Chondrocyte (in vitro differentiated cells): ENCODE measurements around the gene PRMT3. TPM values are rescaled to one million over a fixed set of nuclear protein-coding genes. Genes with fewer than 3 reads are reported as not detected.
"Not testable (repeated sequence)": the region's sequence is repeated elsewhere in the genome, so short reads cannot be mapped to it uniquely, and the experiment has no call there.

Source experiments
- DNase-seq: peaks from one replicate; pipeline ENCODE4 v3.0.0; 2021; ENCODE audit warnings: mixed read lengths, low spot score
- H3K27ac Mint-ChIP-seq: one replicate; pipeline ENCODE4 v1.8.0; 2021; ENCODE audit warnings: mild to moderate bottlenecking, moderate library complexity, mixed read lengths; ENCODE audit not compliant: unreplicated experiment
- H3K27me3 Mint-ChIP-seq: 2 replicates; pipeline ENCODE4 v1.8.0; 2021; ENCODE audit warnings: low read depth, mixed read lengths
- H3K36me3 Mint-ChIP-seq: 2 replicates; pipeline ENCODE4 v1.8.0; 2021; ENCODE audit warnings: low read depth, mixed read lengths
- H3K4me1 Mint-ChIP-seq: 2 replicates; pipeline ENCODE4 v1.8.0; 2021; ENCODE audit warnings: low read depth, mild to moderate bottlenecking, mixed read lengths
- H3K4me3 Mint-ChIP-seq: one replicate; pipeline ENCODE4 v1.8.0; 2021; ENCODE audit warnings: mild to moderate bottlenecking, moderate library complexity, mixed read lengths; ENCODE audit not compliant: unreplicated experiment
- H3K9me3 Mint-ChIP-seq: 2 replicates; pipeline ENCODE4 v1.8.0; 2021; ENCODE audit warnings: low read depth, mixed read lengths
- CTCF ChIP-seq: fragments of 200-600 bp; sonication (generic); IDR thresholded peaks from 2 replicates; pipeline ENCODE4 v1.5.0; 2021; ENCODE audit warnings: antibody characterized with exemption, mild to moderate bottlenecking, moderate library complexity
- total RNA-seq: library from RNA; stranded (reverse); gene quantifications from 3 replicates; pipeline ENCODE4 v1.2.1, GENCODE V29; 2021

PRMT3 gene
- total RNA-seq, 1 donor from 2014 or later, result 10.6 TPM

- H3K36me3 Mint-ChIP-seq, result peaks cover 4% of the 10 kb centered on the region
- no peak for DNase-seq
- no peak overlapping the region for H3K4me3 Mint-ChIP-seq
- no peak overlapping the region for H3K27ac Mint-ChIP-seq
- no peaks in the 10 kb centered on the region for H3K27me3 Mint-ChIP-seq
- no peak for TF ChIP-seq CTCF
- peaks cover 6% of the 10 kb centered on the region for H3K4me1 Mint-ChIP-seq
- H3K9me3 Mint-ChIP-seq, result peaks cover 8% of the 10 kb centered on the region
These were observed 87.5 kb downstream of the PRMT3 start for GRCh38 chr11:20474882-20475517.

GRCh38 chr11:20477418-20478090 lies 90.0 kb downstream of the PRMT3 start:
- Mint-ChIP-seq H3K36me3 (peaks cover 5% of the 10 kb centered on the region), H3K27me3 (no peaks in the 10 kb centered on the region), H3K9me3 (no peaks in the 10 kb centered on the region), H3K27ac (no peak overlapping the region), H3K4me1 (peaks cover 6% of the 10 kb centered on the region), H3K4me3 (no peak overlapping the region)
- no peak for DNase-seq
- no peak for TF ChIP-seq CTCF

GRCh38 chr11:20479513-20479912 lies 92.0 kb downstream of the PRMT3 start:
- peaks cover 7% of the 10 kb centered on the region for H3K36me3 Mint-ChIP-seq
- no peaks in the 10 kb centered on the region for H3K9me3 Mint-ChIP-seq
- H3K27ac Mint-ChIP-seq, result no peak overlapping the region
- peaks cover 4% of the 10 kb centered on the region for H3K4me1 Mint-ChIP-seq
- H3K4me3 Mint-ChIP-seq, result no peak overlapping the region
- no peaks in the 10 kb centered on the region for H3K27me3 Mint-ChIP-seq
- TF ChIP-seq CTCF, result no peak
- no peak for DNase-seq

GRCh38 chr11:20483931-20484330 lies 96.4 kb downstream of the PRMT3 start:
- Mint-ChIP-seq H3K4me3 (no peak overlapping the region), H3K27me3 (no peaks in the 10 kb centered on the region), H3K4me1 (no peaks in the 10 kb centered on the region), H3K36me3 (peaks cover 10% of the 10 kb centered on the region), H3K27ac (no peak overlapping the region), H3K9me3 (peaks cover 3% of the 10 kb centered on the region)
- no peak for TF ChIP-seq CTCF
- no peak for DNase-seq

- not testable (repeated sequence) for H3K9me3 Mint-ChIP-seq, H3K27ac Mint-ChIP-seq
These were observed 96.9 kb downstream of the PRMT3 start for GRCh38 chr11:20484416-20484815.

GRCh38 chr11:20488352-20488751 lies 100.8 kb downstream of the PRMT3 start:
- no peak for DNase-seq
- Mint-ChIP-seq H3K9me3 (peaks cover 3% of the 10 kb centered on the region), H3K4me1 (no peaks in the 10 kb centered on the region), H3K4me3 (no peak overlapping the region), H3K27ac (no peak overlapping the region), H3K27me3 (no peaks in the 10 kb centered on the region), H3K36me3 (peaks cover 5% of the 10 kb centered on the region)
- no peak for TF ChIP-seq CTCF

More at GRCh38 chr11:20484416-20484815, 96.9 kb downstream of the PRMT3 start:
- H3K4me1 Mint-ChIP-seq, DNase-seq, H3K36me3 Mint-ChIP-seq, H3K27me3 Mint-ChIP-seq, H3K4me3 Mint-ChIP-seq: not testable (repeated sequence)
